GM23338 (cell line): ENCODE results near the gene PRKAR1B. TPM values are rescaled to one million over a fixed set of nuclear protein-coding genes. Genes with fewer than 3 reads are reported as not detected.

Experiments
- ATAC-seq: fragments of 200-7000 bp; cut with Tn5 transposase; 3 replicates; pipeline ENCODE4 v1.9.1; 2020
- DNase-seq: peaks from one replicate; pipeline ENCODE4 v3.0.0-alpha.2; 2015; ENCODE audit warnings: low spot score
- H2AFZ ChIP-seq: fragments of 200-600 bp; sonication (generic); 2 replicates; pipeline ENCODE4 v1.8.0; 2016; ENCODE audit warnings: antibody characterized with exemption, mild to moderate bottlenecking, moderate library complexity
- H3F3A ChIP-seq: fragments of 200-600 bp; sonication (generic); replicated peaks from 2 replicates; pipeline ENCODE4 v1.8.0; 2017; ENCODE audit warnings: antibody characterized with exemption, mixed run types, low read depth
- H3K27ac ChIP-seq: fragments of 200-600 bp; sonication (generic); 2 replicates; pipeline ENCODE4 v1.6.1; 2016; ENCODE audit warnings: low read depth
- H3K27me3 ChIP-seq: fragments of 200-600 bp; sonication (generic); 2 replicates; pipeline ENCODE4 v1.8.0; 2016; ENCODE audit warnings: mild to moderate bottlenecking, mixed run types, moderate library complexity; ENCODE audit not compliant: insufficient read depth
- H3K36me3 ChIP-seq: fragments of 200-600 bp; sonication (generic); 2 replicates; pipeline ENCODE4 v1.8.0; 2016; ENCODE audit warnings: mild to moderate bottlenecking; ENCODE audit not compliant: insufficient read depth
- H3K4me1 ChIP-seq: fragments of 200-600 bp; sonication (generic); 2 replicates; pipeline ENCODE4 v1.8.0; 2016; ENCODE audit warnings: mild to moderate bottlenecking, moderate library complexity; ENCODE audit not compliant: insufficient read depth
- H3K4me2 ChIP-seq: fragments of 200-600 bp; sonication (generic); 2 replicates; pipeline ENCODE4 v1.7.1; 2017; ENCODE audit warnings: mixed run types
- H3K4me3 ChIP-seq: fragments of 200-600 bp; sonication (generic); 2 replicates; pipeline ENCODE4 v1.6.1; 2016; ENCODE audit warnings: mixed run types
- H3K79me2 ChIP-seq: fragments of 200-600 bp; sonication (generic); replicated peaks from 2 replicates; pipeline ENCODE4 v1.8.0; 2017; ENCODE audit warnings: mild to moderate bottlenecking; ENCODE audit not compliant: insufficient read depth
- H3K9me2 ChIP-seq: fragments of 200-600 bp; sonication (generic); 2 replicates; pipeline ENCODE4 v1.8.0; 2017; ENCODE audit not compliant: insufficient read depth
- H4K20me1 ChIP-seq: fragments of 200-600 bp; sonication (generic); replicated peaks from 2 replicates; pipeline ENCODE4 v1.8.0; 2017; ENCODE audit warnings: mild to moderate bottlenecking; ENCODE audit not compliant: insufficient read depth
- H3K27ac Mint-ChIP-seq: 2 replicates; pipeline ENCODE4 v1.8.0; 2020; ENCODE audit warnings: inconsistent platforms, mild to moderate bottlenecking, moderate library complexity, mixed read lengths
- H3K27me3 Mint-ChIP-seq: 3 replicates; pipeline ENCODE4 v1.8.0; 2022; ENCODE audit warnings: low read depth, mild to moderate bottlenecking, moderate library complexity, mixed read lengths, inconsistent platforms; ENCODE audit not compliant: insufficient read depth, poor library complexity
- H3K36me3 Mint-ChIP-seq: 3 replicates; pipeline ENCODE4 v1.8.0; 2021; ENCODE audit warnings: low read depth, mild to moderate bottlenecking, inconsistent platforms, moderate library complexity, mixed read lengths
- H3K4me1 Mint-ChIP-seq: 3 replicates; pipeline ENCODE4 v1.8.0; 2020; ENCODE audit warnings: mild to moderate bottlenecking, inconsistent platforms, mixed read lengths
- H3K4me3 Mint-ChIP-seq: 3 replicates; pipeline ENCODE4 v1.8.0; 2021; ENCODE audit warnings: moderate library complexity, mild to moderate bottlenecking, inconsistent platforms, mixed read lengths
- H3K9me3 Mint-ChIP-seq: 3 replicates; pipeline ENCODE4 v1.8.0; 2020; ENCODE audit warnings: moderate library complexity, mild to moderate bottlenecking, inconsistent platforms, mixed read lengths
- CREB1 ChIP-seq: fragments of 250-450 bp; sonication (Bioruptor Pico); IDR thresholded peaks from 2 replicates; pipeline ENCODE4 v1.5.0; 2020; ENCODE audit warnings: low read depth, mild to moderate bottlenecking, moderate library complexity
- CTCF ChIP-seq, 2 experiments: fragments of 200-600 bp in 1 of 2; sonication (generic) in 1 of 2; conservative IDR thresholded peaks; 2 replicates each; pipeline versions ENCODE4 v1.5.1 to v1.6.1; 2016 to 2017; ENCODE audit warnings: antibody characterized with exemption in 2 of 2, low read depth in 2 of 2, mild to moderate bottlenecking in 2 of 2, moderate library complexity in 1 of 2
- EZH2 ChIP-seq: fragments of 200-600 bp; sonication (generic); IDR thresholded peaks from one replicate; pipeline ENCODE4 v1.8.0; 2017; ENCODE audit warnings: antibody characterized with exemption, mild to moderate bottlenecking, low read depth; ENCODE audit not compliant: unreplicated experiment
- EZH2phosphoT487 ChIP-seq: fragments of 200-600 bp; sonication (generic); IDR thresholded peaks from one replicate; pipeline ENCODE4 v1.8.1; 2018; ENCODE audit warnings: antibody characterized with exemption; ENCODE audit not compliant: unreplicated experiment
- JUNB ChIP-seq: IDR thresholded peaks from one replicate; pipeline ENCODE4 v1.6.1; 2016; ENCODE audit warnings: antibody characterized with exemption; ENCODE audit not compliant: unreplicated experiment
- NANOG ChIP-seq: IDR thresholded peaks from 2 replicates; pipeline ENCODE4 v1.6.1; 2016; ENCODE audit warnings: antibody characterized with exemption, borderline replicate concordance
- ZNF114 ChIP-seq: fragments of 250-450 bp; sonication (Bioruptor Pico); IDR thresholded peaks from 2 replicates; pipeline ENCODE4 v1.5.0; 2020; ENCODE audit warnings: mild to moderate bottlenecking, moderate library complexity
- ZNF331 ChIP-seq: fragments of 250-450 bp; sonication (Bioruptor Pico); IDR thresholded peaks from 2 replicates; pipeline ENCODE4 v1.5.0; 2020; ENCODE audit warnings: low read depth, mild to moderate bottlenecking, moderate library complexity
- polyA plus RNA-seq: library from polyadenylated mRNA; unstranded; fragments of >200 nt; fragmentation: Nextera tagmentation; extraction: Ambion mirVana; gene quantifications from 2 replicates; pipeline ENCODE4 v1.2.1, GENCODE V29; 2016
- total RNA-seq: library from RNA; depleted of rRNA; stranded (reverse); fragments of >200 nt; shearing (Covaris generic); gene quantifications from 2 replicates; pipeline ENCODE4 v1.2.3, GENCODE V29; 2014

The PRKAR1B gene
- total and polyA plus RNA-seq, 2 experiments from 2014 or later, result 35.7 to 36.7 TPM

DNA sequence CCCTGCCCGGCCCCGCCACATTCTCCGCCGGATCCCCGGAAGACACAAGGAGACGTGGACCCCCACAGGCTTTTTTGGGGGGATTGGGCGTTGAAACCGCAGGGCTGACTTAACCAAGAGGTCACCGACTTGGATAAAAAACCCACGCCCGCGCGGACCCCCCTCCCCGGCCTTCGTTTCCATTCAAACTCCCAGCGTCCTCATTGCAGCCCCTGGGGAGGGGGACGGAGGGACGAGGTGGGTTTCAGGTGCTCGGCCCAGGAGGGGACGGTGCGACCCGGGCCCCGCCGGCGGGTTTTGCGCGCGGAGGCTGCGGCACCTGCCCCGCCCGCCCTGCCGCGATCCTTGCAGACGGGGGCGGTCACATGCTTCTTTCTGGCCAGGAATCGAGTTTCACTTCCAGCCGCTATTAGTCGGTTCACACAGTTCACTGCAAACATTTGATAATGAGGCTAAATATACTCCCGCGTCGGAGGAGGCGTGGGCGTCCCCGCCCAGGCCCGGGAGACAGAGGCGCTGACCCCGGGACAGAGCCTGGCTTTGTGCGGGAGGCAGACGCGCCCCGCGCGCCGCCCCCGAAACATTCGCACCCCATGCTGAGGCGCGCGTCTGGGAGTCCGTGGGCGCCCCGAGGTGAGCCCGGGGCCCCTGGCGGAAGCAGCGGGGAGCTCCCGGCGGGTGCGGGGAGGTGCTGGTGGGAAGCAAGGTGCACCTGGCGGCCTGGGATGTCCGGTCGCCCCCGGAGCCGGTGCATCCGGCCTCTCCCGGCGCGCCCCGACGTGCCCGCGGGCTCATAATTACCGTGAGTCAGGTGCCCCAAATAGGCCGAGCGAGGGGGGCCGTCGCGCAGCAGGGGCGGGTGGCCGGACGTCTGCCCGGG is 204.8 kb downstream of the PRKAR1B start:
- Histone ChIP-seq H3K36me3 (no peaks in the 10 kb centered on the region), H3K79me2 (peaks cover 12% of the 10 kb centered on the region), H3K27me3 (peaks cover 60% of the 10 kb centered on the region), H3K4me1 (peaks cover 9% of the 10 kb centered on the region; the same call in 1 of the 2 replicates), H3F3A (no peaks in the 10 kb centered on the region), H3K4me2 (peak overlapping the region; percentile 86), H4K20me1 (no peaks in the 10 kb centered on the region; the same call in 1 of the 2 replicates), H3K9me2 (no peaks in the 10 kb centered on the region), H2AFZ (no peak overlapping the region), H3K4me3 (peak overlapping the region; percentile 67), H3K27ac (no peak overlapping the region)
- Mint-ChIP-seq H3K9me3 (no peaks in the 10 kb centered on the region; the same call in 2 of the 3 replicates), H3K27me3 (peaks cover 45% of the 10 kb centered on the region), H3K36me3 (peaks cover 4% of the 10 kb centered on the region), H3K27ac (no peak overlapping the region), H3K4me3 (peak overlapping the region; percentile 67), H3K4me1 (peaks cover 5% of the 10 kb centered on the region; the same call in 1 of the 3 replicates)
- TF ChIP-seq EZH2, result peak; percentile 66
- TF ChIP-seq JUNB, result no peak
- TF ChIP-seq ZNF114 (CRISPR knock-in tag), result no peak
- TF ChIP-seq EZH2phosphoT487, result peak; percentile 51
- peak; percentile 55 for DNase-seq
- ATAC-seq, result peak; percentile 2

GRCh38 chr7:521221-522070 is 205.6 kb downstream of the PRKAR1B start:
- Histone ChIP-seq H4K20me1 (no peaks in the 10 kb centered on the region; the same call in 1 of the 2 replicates), H3K27ac (no peak overlapping the region), H3K4me1 (peaks cover 9% of the 10 kb centered on the region; the same call in 1 of the 2 replicates), H3K27me3 (peaks cover 65% of the 10 kb centered on the region), H3K36me3 (no peaks in the 10 kb centered on the region), H3F3A (no peaks in the 10 kb centered on the region), H3K4me2 (peak overlapping the region; percentile 86), H3K79me2 (peaks cover 12% of the 10 kb centered on the region), H3K9me2 (no peaks in the 10 kb centered on the region), H3K4me3 (peak overlapping the region; percentile 67), H2AFZ (no peak overlapping the region)
- peaks cover 4% of the 10 kb centered on the region for H3K36me3 Mint-ChIP-seq
- peak overlapping the region; percentile 67 for H3K4me3 Mint-ChIP-seq
- no peak overlapping the region for H3K27ac Mint-ChIP-seq
- ATAC-seq (peak; percentile 0; the same call in 1 of the 3 replicates), DNase-seq (no peak)
- peaks cover 5% of the 10 kb centered on the region; the same call in 2 of the 3 replicates for H3K4me1 Mint-ChIP-seq
- TF ChIP-seq NANOG (no peak), JUNB (no peak), CREB1 (CRISPR knock-in tag) (no peak), ZNF331 (no peak), CTCF (conservative IDR thresholded peaks at IDR 0.05; ENCODE audit: low read depth in 2 of 2) (no peak)
- H3K9me3 Mint-ChIP-seq, result no peaks in the 10 kb centered on the region; the same call in 2 of the 3 replicates
- H3K27me3 Mint-ChIP-seq, result peaks cover 45% of the 10 kb centered on the region
